Measurements from ENCODE around the gene RPS26. TPM values are rescaled to one million over a fixed set of nuclear protein-coding genes. Genes with fewer than 3 reads are reported as not detected.
A peak's percentile ranks its signal among the peaks of the same experiment; 100 is the strongest.

Gene RPS26
- total and polyA plus RNA-seq, 9 of the 15 experiments (the other 6 are each of a cell fraction or from before 2014, with no cell fraction given): 70.2 to 1,589 (median 852) TPM

DNA sequence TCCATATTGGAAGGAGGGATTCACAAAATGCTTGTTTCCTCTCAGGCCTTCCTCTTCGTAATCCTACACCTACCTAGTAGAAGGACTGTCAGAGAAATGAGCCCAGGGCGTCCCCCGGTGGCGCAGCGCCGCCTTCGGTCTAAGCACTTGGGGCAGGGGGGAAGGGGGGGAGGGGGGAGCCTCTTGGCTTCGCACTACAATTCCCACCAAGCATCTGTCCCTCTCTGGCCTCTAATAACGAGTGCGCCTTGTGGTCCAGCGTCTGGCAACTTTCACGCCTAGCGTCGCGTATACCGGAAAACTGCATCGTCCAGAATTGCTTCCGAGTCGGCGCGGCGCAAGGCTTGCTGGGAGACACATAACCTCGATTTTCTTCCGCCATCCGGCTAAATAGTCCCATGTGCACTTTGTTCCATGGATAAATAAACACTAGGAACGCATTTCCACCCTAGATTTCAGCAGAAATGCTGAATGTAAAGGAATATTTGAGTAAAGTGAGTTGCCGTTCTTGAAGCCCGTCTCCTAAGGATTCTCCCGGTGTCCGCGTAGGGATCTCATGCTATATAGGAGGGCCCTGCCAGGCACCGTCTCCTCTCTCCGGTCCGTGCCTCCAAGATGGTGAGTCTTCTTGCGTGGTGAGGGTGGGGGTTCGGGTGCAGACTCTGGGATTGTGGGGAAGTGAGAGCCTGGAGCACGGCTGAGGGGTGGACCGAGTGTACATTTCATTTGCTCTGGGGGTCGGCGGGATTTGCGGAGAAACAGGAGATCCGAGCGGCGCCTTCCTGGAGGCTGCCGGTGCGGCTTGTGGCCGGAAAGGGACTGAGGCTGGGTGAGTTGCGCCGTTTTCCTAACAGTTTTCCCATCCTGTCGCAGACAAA, at the start of gene RPS26 (continued):
- TF ChIP-seq, protein P1, sequence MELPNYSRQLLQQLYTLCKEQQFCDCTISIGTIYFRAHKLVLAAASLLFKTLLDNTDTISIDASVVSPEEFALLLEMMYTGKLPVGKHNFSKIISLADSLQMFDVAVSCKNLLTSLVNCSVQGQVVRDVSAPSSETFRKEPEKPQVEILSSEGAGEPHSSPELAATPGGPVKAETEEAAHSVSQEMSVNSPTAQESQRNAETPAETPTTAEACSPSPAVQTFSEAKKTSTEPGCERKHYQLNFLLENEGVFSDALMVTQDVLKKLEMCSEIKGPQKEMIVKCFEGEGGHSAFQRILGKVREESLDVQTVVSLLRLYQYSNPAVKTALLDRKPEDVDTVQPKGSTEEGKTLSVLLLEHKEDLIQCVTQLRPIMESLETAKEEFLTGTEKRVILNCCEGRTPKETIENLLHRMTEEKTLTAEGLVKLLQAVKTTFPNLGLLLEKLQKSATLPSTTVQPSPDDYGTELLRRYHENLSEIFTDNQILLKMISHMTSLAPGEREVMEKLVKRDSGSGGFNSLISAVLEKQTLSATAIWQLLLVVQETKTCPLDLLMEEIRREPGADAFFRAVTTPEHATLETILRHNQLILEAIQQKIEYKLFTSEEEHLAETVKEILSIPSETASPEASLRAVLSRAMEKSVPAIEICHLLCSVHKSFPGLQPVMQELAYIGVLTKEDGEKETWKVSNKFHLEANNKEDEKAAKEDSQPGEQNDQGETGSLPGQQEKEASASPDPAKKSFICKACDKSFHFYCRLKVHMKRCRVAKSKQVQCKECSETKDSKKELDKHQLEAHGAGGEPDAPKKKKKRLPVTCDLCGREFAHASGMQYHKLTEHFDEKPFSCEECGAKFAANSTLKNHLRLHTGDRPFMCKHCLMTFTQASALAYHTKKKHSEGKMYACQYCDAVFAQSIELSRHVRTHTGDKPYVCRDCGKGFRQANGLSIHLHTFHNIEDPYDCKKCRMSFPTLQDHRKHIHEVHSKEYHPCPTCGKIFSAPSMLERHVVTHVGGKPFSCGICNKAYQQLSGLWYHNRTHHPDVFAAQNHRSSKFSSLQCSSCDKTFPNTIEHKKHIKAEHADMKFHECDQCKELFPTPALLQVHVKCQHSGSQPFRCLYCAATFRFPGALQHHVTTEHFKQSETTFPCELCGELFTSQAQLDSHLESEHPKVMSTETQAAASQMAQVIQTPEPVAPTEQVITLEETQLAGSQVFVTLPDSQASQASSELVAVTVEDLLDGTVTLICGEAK (IDR thresholded peaks at IDR 0.05): peak; percentile 98
- TF ChIP-seq, protein P1 (CRISPR knock-in tag; IDR thresholded peaks at IDR 0.05): no peak
- no peak for TF ChIP-seq MTF1 (CRISPR knock-in tag; IDR thresholded peaks at IDR 0.05; ENCODE audit: borderline replicate concordance)
- TF ChIP-seq ATF7 (IDR thresholded peaks at IDR 0.05): peak; percentile 93
- no peak for TF ChIP-seq ZNF699 (CRISPR knock-in tag; IDR thresholded peaks at IDR 0.05; ENCODE audit: insufficient replicate concordance)
- no peak for TF ChIP-seq ZNF778 (CRISPR knock-in tag; IDR thresholded peaks at IDR 0.05)
- TF ChIP-seq ZNF444 (CRISPR knock-in tag; IDR thresholded peaks at IDR 0.05): no peak
- TF ChIP-seq, protein P2, sequence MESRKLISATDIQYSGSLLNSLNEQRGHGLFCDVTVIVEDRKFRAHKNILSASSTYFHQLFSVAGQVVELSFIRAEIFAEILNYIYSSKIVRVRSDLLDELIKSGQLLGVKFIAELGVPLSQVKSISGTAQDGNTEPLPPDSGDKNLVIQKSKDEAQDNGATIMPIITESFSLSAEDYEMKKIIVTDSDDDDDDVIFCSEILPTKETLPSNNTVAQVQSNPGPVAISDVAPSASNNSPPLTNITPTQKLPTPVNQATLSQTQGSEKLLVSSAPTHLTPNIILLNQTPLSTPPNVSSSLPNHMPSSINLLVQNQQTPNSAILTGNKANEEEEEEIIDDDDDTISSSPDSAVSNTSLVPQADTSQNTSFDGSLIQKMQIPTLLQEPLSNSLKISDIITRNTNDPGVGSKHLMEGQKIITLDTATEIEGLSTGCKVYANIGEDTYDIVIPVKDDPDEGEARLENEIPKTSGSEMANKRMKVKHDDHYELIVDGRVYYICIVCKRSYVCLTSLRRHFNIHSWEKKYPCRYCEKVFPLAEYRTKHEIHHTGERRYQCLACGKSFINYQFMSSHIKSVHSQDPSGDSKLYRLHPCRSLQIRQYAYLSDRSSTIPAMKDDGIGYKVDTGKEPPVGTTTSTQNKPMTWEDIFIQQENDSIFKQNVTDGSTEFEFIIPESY (CRISPR knock-in tag; IDR thresholded peaks at IDR 0.05): no peak
- peak; percentile 98 for TF ChIP-seq DIDO1 (tag; IDR thresholded peaks at IDR 0.05; ENCODE audit: low read depth)
- no peak for TF ChIP-seq ZNF431 (CRISPR knock-in tag; IDR thresholded peaks at IDR 0.05)
- TF ChIP-seq, protein P3, sequence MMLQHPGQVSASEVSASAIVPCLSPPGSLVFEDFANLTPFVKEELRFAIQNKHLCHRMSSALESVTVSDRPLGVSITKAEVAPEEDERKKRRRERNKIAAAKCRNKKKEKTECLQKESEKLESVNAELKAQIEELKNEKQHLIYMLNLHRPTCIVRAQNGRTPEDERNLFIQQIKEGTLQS (IDR thresholded peaks at IDR 0.05): peak; percentile 81
- TF ChIP-seq, protein P3 (CRISPR knock-in tag; conservative IDR thresholded peaks at IDR 0.05): peak; percentile 56; the same call in 1 of the 2 replicates
- TF ChIP-seq NFE2L1 (tag; IDR thresholded peaks at IDR 0.05; ENCODE audit: borderline replicate concordance, low read depth): no peak
- no peak for TF ChIP-seq FOS (IDR thresholded peaks at IDR 0.05; ENCODE audit: extremely low read depth, insufficient read length)
